GM23248 (cell line): ENCODE measurements around the gene PHF12. TPM values are rescaled to one million over a fixed set of nuclear protein-coding genes. Genes with fewer than 3 reads are reported as not detected.

Experiments
- DNase-seq: peaks from one replicate; pipeline ENCODE4 v3.0.0-alpha.2; 2015
- H2AFZ ChIP-seq: fragments of 200-600 bp; sonication (generic); 2 replicates; pipeline ENCODE4 v1.6.1; 2016; ENCODE audit warnings: antibody characterized with exemption
- H3F3A ChIP-seq: fragments of 200-600 bp; sonication (generic); 2 replicates; pipeline ENCODE4 v1.6.1; 2016; ENCODE audit warnings: mild to moderate bottlenecking, antibody characterized with exemption, mixed run types; ENCODE audit not compliant: insufficient read depth
- H3K27ac ChIP-seq: fragments of 200-600 bp; sonication (generic); 2 replicates; pipeline ENCODE4 v1.5.1; 2016; ENCODE audit warnings: mild to moderate bottlenecking
- H3K27me3 ChIP-seq: fragments of 200-600 bp; sonication (generic); replicated peaks from 2 replicates; pipeline ENCODE4 v1.6.1; 2016; ENCODE audit warnings: mild to moderate bottlenecking; ENCODE audit not compliant: insufficient read depth
- H3K36me3 ChIP-seq: fragments of 200-600 bp; sonication (generic); 2 replicates; pipeline ENCODE4 v1.6.1; 2016; ENCODE audit warnings: low read depth, mild to moderate bottlenecking
- H3K4me1 ChIP-seq: fragments of 200-600 bp; sonication (generic); 2 replicates; pipeline ENCODE4 v1.6.1; 2016; ENCODE audit warnings: mild to moderate bottlenecking; ENCODE audit not compliant: insufficient read depth
- H3K4me2 ChIP-seq: fragments of 200-600 bp; sonication (generic); one replicate; pipeline ENCODE4 v1.6.1; 2016; ENCODE audit warnings: mild to moderate bottlenecking; ENCODE audit not compliant: unreplicated experiment
- H3K4me3 ChIP-seq: fragments of 200-600 bp; sonication (generic); 2 replicates; pipeline ENCODE4 v1.5.1; 2016; ENCODE audit warnings: mild to moderate bottlenecking
- H3K79me2 ChIP-seq: fragments of 200-600 bp; sonication (generic); 2 replicates; pipeline ENCODE4 v1.6.1; 2016; ENCODE audit warnings: mild to moderate bottlenecking; ENCODE audit not compliant: insufficient read depth
- H3K9ac ChIP-seq: fragments of 200-600 bp; sonication (generic); 2 replicates; pipeline ENCODE4 v1.6.1; 2016; ENCODE audit warnings: mild to moderate bottlenecking
- H3K9me2 ChIP-seq: fragments of 200-600 bp; sonication (generic); 2 replicates; pipeline ENCODE4 v1.6.1; 2016; ENCODE audit warnings: mixed run types, mild to moderate bottlenecking, moderate library complexity; ENCODE audit not compliant: insufficient read depth
- H3K9me3 ChIP-seq: fragments of 200-600 bp; sonication (generic); one replicate; pipeline ENCODE4 v1.6.1; 2017; ENCODE audit warnings: low read depth
- H4K20me1 ChIP-seq: fragments of 200-600 bp; sonication (generic); 2 replicates; pipeline ENCODE4 v1.6.0; 2016; ENCODE audit not compliant: insufficient read depth
- EZH2 ChIP-seq: fragments of 200-600 bp; sonication (generic); IDR thresholded peaks from 2 replicates; pipeline ENCODE4 v1.6.1; 2018; ENCODE audit warnings: antibody characterized with exemption, mild to moderate bottlenecking; ENCODE audit not compliant: insufficient read depth, poor library complexity, severe bottlenecking
- EZH2phosphoT487 ChIP-seq: fragments of 200-600 bp; sonication (generic); IDR thresholded peaks from 2 replicates; pipeline ENCODE4 v1.6.1; 2018; ENCODE audit warnings: antibody characterized with exemption, moderate library complexity, mild to moderate bottlenecking, low read depth; ENCODE audit not compliant: insufficient read depth
- WGBS, 2 experiments: methylation state at CpG; one replicate each; pipeline ENCODE4 v1.1.6; 2015 to 2017; ENCODE audit warnings: low lambda C conversion rate in 2 of 2, low coverage in 1 of 2; ENCODE audit errors: missing lambda C conversion rate in 2 of 2; 5-methylcytosine and 5-hydroxymethylcytosine counted together
- in situ Hi-C: fragments of 300-500 bp; cut with MboI; formaldehyde crosslinking; loops from 2 replicates; pipeline ENCODE4 v1.15.0; 2020
- polyA plus RNA-seq: library from polyadenylated mRNA; unstranded; fragments of >200 nt; fragmentation: Nextera tagmentation; extraction: Ambion mirVana; gene quantifications from 2 replicates; pipeline ENCODE4 v1.2.1, GENCODE V29; 2016
- total RNA-seq: library from RNA; depleted of rRNA; stranded (reverse); fragments of >200 nt; shearing (Covaris generic); gene quantifications from 2 replicates; pipeline ENCODE4 v1.2.3, GENCODE V29; 2014

The PHF12 gene
- total and polyA plus RNA-seq, 2 experiments from 2014 or later = 6.1 to 27.7 TPM

DNA sequence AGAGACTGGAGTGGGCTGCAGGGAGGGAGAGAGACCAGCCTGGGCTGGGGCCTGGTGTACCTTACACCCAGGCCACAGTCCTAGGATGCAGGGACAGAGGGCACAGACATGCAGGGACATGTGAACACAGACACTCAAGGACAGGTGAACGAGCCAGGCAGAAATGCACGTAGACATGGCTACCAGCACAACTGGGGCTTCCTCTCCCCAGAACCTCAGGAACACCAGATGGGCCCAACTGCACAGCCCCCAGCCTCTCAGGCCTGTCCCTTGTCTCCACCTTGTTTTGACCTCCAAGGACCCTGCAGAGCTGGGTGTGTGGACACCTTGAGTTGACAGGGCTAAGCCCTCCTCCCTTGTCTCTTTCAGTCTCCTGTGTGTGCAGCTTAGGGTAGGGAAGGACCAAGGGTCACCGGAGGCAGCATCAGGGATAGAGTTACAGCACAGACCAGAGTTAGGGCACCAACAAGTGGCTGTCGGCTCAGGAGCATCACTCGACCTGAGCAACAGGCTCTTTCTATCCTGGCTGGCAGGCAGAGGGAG is 45.3 kb upstream of the PHF12 start:
- no peaks in the 10 kb centered on the region for H3K9me3 ChIP-seq
- H3K4me3 ChIP-seq = no peak overlapping the region
- H4K20me1 ChIP-seq = no peaks in the 10 kb centered on the region
- no peak overlapping the region for H3K9ac ChIP-seq
- no peaks in the 10 kb centered on the region for H3K4me1 ChIP-seq
- no peaks in the 10 kb centered on the region for H3K9me2 ChIP-seq
- H3F3A ChIP-seq = no peaks in the 10 kb centered on the region
- in situ Hi-C loops = no loop called here
- no peaks in the 10 kb centered on the region for H3K36me3 ChIP-seq
- no peaks in the 10 kb centered on the region for H3K79me2 ChIP-seq
- no peak overlapping the region for H3K4me2 ChIP-seq
- DNase-seq = no peak
- H2AFZ ChIP-seq = no peak overlapping the region
- 38 to 47% methylated on average over 5 of the region's 5 CpGs for WGBS, 2 experiments
- no peak for TF ChIP-seq EZH2
- TF ChIP-seq EZH2phosphoT487 = no peak
- H3K27ac ChIP-seq = no peak overlapping the region
- no peaks in the 10 kb centered on the region; the same call in 1 of the 2 replicates for H3K27me3 ChIP-seq

GRCh38 chr17:28993645-28994426 is 42.5 kb upstream of the PHF12 start:
- H3K9ac ChIP-seq = no peak overlapping the region
- WGBS, 2 experiments = 77 to 78% methylated on average over 13 of the region's 13 CpGs
- no peaks in the 10 kb centered on the region for H4K20me1 ChIP-seq
- H3K27ac ChIP-seq = no peak overlapping the region
- no peaks in the 10 kb centered on the region; the same call in 1 of the 2 replicates for H3K27me3 ChIP-seq
- no peak overlapping the region for H3K4me3 ChIP-seq
- no peak for DNase-seq
- H3K9me3 ChIP-seq = no peaks in the 10 kb centered on the region
- no peaks in the 10 kb centered on the region for H3K4me1 ChIP-seq
- H3K4me2 ChIP-seq = no peak overlapping the region
- H2AFZ ChIP-seq = no peak overlapping the region
- in situ Hi-C loops = no loop called here
- TF ChIP-seq EZH2 (no peak), EZH2phosphoT487 (no peak)
- no peaks in the 10 kb centered on the region for H3K9me2 ChIP-seq
- no peaks in the 10 kb centered on the region for H3K79me2 ChIP-seq
- no peaks in the 10 kb centered on the region for H3K36me3 ChIP-seq
- no peaks in the 10 kb centered on the region for H3F3A ChIP-seq

GRCh38 chr17:28992625-28993600 is 41.6 kb upstream of the PHF12 start:
- H3K9me3 ChIP-seq = no peaks in the 10 kb centered on the region
- no peak overlapping the region for H2AFZ ChIP-seq
- 56 to 57% methylated on average over 10 to 11 of the region's 11 CpGs for WGBS, 2 experiments
- no peak for DNase-seq
- H3K4me2 ChIP-seq = no peak overlapping the region
- H3K4me1 ChIP-seq = no peaks in the 10 kb centered on the region
- in situ Hi-C loops = no loop called here
- H3F3A ChIP-seq = no peaks in the 10 kb centered on the region
- H3K9me2 ChIP-seq = no peaks in the 10 kb centered on the region
- no peak overlapping the region for H3K4me3 ChIP-seq
- H3K9ac ChIP-seq = no peak overlapping the region
- H3K36me3 ChIP-seq = no peaks in the 10 kb centered on the region
- H4K20me1 ChIP-seq = no peaks in the 10 kb centered on the region
- no peak overlapping the region for H3K27ac ChIP-seq
- no peaks in the 10 kb centered on the region for H3K79me2 ChIP-seq
- H3K27me3 ChIP-seq = peaks cover 3% of the 10 kb centered on the region; the same call in 1 of the 2 replicates
- TF ChIP-seq EZH2 = no peak
- no peak for TF ChIP-seq EZH2phosphoT487

- no peak overlapping the region for H3K4me3 ChIP-seq
- no peaks in the 10 kb centered on the region for H3K9me3 ChIP-seq
- in situ Hi-C loops = no loop called here
- no peak overlapping the region for H3K27ac ChIP-seq
- no peaks in the 10 kb centered on the region for H3K79me2 ChIP-seq
- H3K4me1 ChIP-seq = no peaks in the 10 kb centered on the region
- no peaks in the 10 kb centered on the region for H3F3A ChIP-seq
- no peaks in the 10 kb centered on the region for H3K36me3 ChIP-seq
- WGBS, 2 experiments = 50 to 53% methylated on average over 7 of the region's 7 CpGs
- H3K4me2 ChIP-seq = no peak overlapping the region
- no peak for DNase-seq
- H3K9me2 ChIP-seq = no peaks in the 10 kb centered on the region
- H4K20me1 ChIP-seq = no peaks in the 10 kb centered on the region
- H3K9ac ChIP-seq = no peak overlapping the region
- TF ChIP-seq EZH2 (no peak), EZH2phosphoT487 (no peak)
- H3K27me3 ChIP-seq = peaks cover 7% of the 10 kb centered on the region; the same call in 1 of the 2 replicates
- H2AFZ ChIP-seq = no peak overlapping the region
Measured at GRCh38 chr17:28992185-28992584, 40.9 kb upstream of the PHF12 start.
